ENCODE measurements around the gene CNTLN. TPM values are rescaled to one million over a fixed set of nuclear protein-coding genes. Genes with fewer than 3 reads are reported as not detected.

The CNTLN gene
- total RNA-seq, 1 experiment from 2014 or later, result 15.0 TPM

GRCh38 chr9:17476401-17476800, 341.6 kb downstream of the CNTLN start:
- no peak overlapping the region for H4K8ac ChIP-seq (replicated peaks; ENCODE audit: insufficient read length, low read depth, low read length)
- no peak overlapping the region for H3K14ac ChIP-seq (ENCODE audit: insufficient read depth, low read length)
- no peak overlapping the region for H3K23ac ChIP-seq (ENCODE audit: insufficient read length, low read depth, low read length)
- H2BK20ac ChIP-seq (ENCODE audit: low read depth, low read length, poor library complexity, severe bottlenecking), result no peak overlapping the region
- H3K4ac ChIP-seq (ENCODE audit: low read depth, low read length), result no peak overlapping the region
- H3K4me1 ChIP-seq (ENCODE audit: insufficient read depth, low read length), result no peaks in the 10 kb centered on the region; the same call in 1 of the 2 replicates
- H3K9ac ChIP-seq (ENCODE audit: extremely low read depth, insufficient read length, low read length), result no peak overlapping the region
- H3K18ac ChIP-seq (ENCODE audit: insufficient read length, low read depth, low read length), result no peak overlapping the region
- no peak overlapping the region for H3K4me2 ChIP-seq (ENCODE audit: insufficient read depth, insufficient read length, low read length)
- no peak overlapping the region for H3K4me3 Mint-ChIP-seq
- no peaks in the 10 kb centered on the region for H3K4me1 Mint-ChIP-seq
- H2AFZ ChIP-seq (ENCODE audit: low read length), result no peak overlapping the region
- no peak overlapping the region for H2BK15ac ChIP-seq (ENCODE audit: low read depth, low read length)
- DNase-seq, result no peak
- H3K79me2 ChIP-seq (ENCODE audit: insufficient read depth, low read length), result no peaks in the 10 kb centered on the region
- H3K36me3 Mint-ChIP-seq (ENCODE audit: insufficient read depth in 1 of 3, low read depth in 3 of 3), result no peaks in the 10 kb centered on the region
- H4K91ac ChIP-seq (ENCODE audit: insufficient read length, low read depth, low read length), result no peak overlapping the region
- H3K27me3 Mint-ChIP-seq (ENCODE audit: low read depth), result no peaks in the 10 kb centered on the region
- H3K56ac ChIP-seq (ENCODE audit: insufficient read length, low read depth, low read length), result no peak overlapping the region
- no peak overlapping the region for H2BK12ac ChIP-seq (ENCODE audit: insufficient read length, low read depth, low read length)
- no peaks in the 10 kb centered on the region for H3K27me3 ChIP-seq (ENCODE audit: insufficient read depth, low read length)
- peak overlapping the region in 1 of 3 experiments; percentile 66; a peak in 1 of 7 replicates for H3K27ac Mint-ChIP-seq
- H3K23me2 ChIP-seq (ENCODE audit: insufficient read length, low read depth, low read length, poor library complexity, severe bottlenecking), result no peaks in the 10 kb centered on the region
- no peaks in the 10 kb centered on the region for H3K9me3 ChIP-seq (ENCODE audit: control insufficient read depth, low read depth, low read length)
- no peak overlapping the region for H3T11ph ChIP-seq (ENCODE audit: low read length)
- no peak overlapping the region for H2AK5ac ChIP-seq (ENCODE audit: insufficient read length, low read length)
- no peak for TF ChIP-seq CTCF (conservative IDR thresholded peaks at IDR 0.05)
- H3K27ac ChIP-seq (ENCODE audit: insufficient read length, low read depth, low read length), result no peak overlapping the region
- no peak overlapping the region for H2BK5ac ChIP-seq (ENCODE audit: insufficient read length, low read length)
- H4K5ac ChIP-seq (ENCODE audit: insufficient read length, low read depth, low read length), result no peak overlapping the region
- no peak overlapping the region for H2BK120ac ChIP-seq (ENCODE audit: low read depth, low read length, poor library complexity, severe bottlenecking)
- H4K20me1 ChIP-seq (ENCODE audit: control insufficient read depth, insufficient read depth, insufficient read length), result no peaks in the 10 kb centered on the region
- no peaks in the 10 kb centered on the region for H3K9me3 Mint-ChIP-seq
- H3K79me1 ChIP-seq (ENCODE audit: insufficient read depth, low read depth, low read length, poor library complexity, severe bottlenecking), result no peaks in the 10 kb centered on the region
